GM10266 (cell line): ENCODE data around the gene EVI5L.

Experiments
- DNase-seq: peaks from one replicate; pipeline ENCODE4 v3.0.0; 2012; ENCODE audit errors: extremely low spot score
- CTCF ChIP-seq: IDR thresholded peaks from 2 replicates; pipeline ENCODE4 v1.5.1; 2012; ENCODE audit warnings: mild to moderate bottlenecking, low read depth; ENCODE audit not compliant: control insufficient read depth, insufficient read depth; ENCODE audit errors: missing control alignments

Gene EVI5L

DNA sequence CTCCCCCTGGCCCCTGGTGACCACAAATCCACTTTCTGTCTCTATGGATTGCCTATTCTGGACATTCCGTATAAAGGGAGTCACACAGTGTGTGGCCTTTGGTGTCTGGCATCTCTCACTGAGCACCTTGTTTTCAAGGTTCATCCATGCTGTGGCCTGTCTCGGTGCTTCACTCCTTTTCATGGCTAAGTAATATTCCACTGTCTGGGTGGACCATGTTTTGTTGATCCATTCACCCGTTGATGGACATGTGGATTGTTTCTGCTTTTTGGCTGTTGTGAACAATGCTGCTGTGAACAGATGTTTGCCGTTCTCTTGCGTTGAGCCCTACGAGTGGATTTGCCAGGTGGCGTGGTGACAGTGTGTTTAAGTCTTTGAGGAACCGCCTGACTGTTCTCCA is 10.6 kb downstream of the EVI5L start:
- DNase-seq = no peak
- no peak for TF ChIP-seq CTCF

DNA sequence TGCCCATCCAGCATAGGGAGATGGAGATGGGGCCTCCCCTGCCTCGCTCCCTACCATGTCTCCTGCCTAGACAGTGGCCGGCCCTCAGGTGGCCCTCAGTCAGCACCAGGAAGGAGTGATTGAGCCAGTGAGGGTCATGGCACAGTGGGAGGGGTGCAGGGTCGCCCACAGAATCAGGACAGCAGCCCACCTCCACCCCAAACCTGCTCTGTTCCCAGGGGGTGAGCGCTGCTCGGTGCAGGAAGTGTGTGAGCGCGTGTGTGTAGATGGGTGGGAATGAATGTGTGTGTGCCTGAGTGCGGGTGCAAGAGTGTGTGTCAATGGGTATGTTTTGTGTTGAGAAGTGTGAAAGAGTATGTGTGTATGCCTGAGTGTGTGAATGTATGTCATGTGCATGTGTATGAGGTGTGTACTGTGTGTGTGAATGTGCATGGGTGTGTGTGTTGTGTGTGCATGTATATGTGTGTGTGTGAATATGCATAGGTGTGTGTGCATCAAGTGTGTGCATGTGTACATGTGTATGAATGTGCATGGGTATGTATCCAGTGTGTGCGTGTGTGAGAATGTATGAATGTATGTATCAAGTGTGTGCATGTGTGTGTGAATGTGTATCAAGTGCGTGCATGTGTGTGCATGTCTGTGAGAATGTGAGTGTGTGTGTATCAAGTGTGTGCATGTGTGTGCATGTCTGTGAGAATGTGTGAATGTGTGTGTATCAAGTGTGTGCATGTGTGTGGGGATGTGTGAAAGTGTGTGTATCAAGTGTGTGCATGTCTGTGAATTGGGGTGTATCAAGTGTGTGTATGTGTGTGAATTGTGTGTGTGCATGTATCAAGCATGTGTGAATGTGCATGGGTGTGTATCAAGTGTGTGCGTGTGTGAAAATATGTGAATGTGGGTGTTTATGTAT is 12.0 kb downstream of the EVI5L start:
- TF ChIP-seq CTCF = no peak

GRCh38 chr19:7842661-7843294 is 12.8 kb downstream of the EVI5L start:
- no peak for TF ChIP-seq CTCF
- DNase-seq = no peak

More for the DNA sequence above, 12.0 kb downstream of the EVI5L start:
- DNase-seq = no peak

DNA sequence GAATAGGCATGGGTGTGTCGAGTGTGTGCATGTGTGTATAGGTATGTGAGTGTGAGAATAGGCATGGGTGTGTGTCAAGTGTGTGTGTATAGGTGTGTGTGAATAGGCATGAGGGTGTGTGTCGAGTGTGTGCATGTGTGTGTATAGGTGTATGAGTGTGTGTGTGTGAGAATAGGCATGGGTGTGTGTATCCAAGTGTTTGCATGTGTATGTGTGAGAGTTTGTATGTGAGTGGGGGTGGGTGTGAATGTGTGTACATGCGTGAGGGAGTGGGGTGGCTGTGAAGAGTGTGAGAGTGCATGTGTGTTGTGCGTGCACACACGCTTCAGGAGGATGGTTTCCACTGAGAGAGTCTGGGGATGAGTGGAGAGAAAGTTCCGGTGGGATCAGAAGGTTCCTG is 13.5 kb downstream of the EVI5L start:
- TF ChIP-seq CTCF = no peak
- no peak for DNase-seq

GRCh38 chr19:7844405-7844804 is 14.4 kb downstream of the EVI5L start:
- DNase-seq = no peak
- no peak for TF ChIP-seq CTCF

- DNase-seq = no peak
- no peak for TF ChIP-seq CTCF
Measured at GRCh38 chr19:7844951-7845350, 14.9 kb downstream of the EVI5L start.

DNA sequence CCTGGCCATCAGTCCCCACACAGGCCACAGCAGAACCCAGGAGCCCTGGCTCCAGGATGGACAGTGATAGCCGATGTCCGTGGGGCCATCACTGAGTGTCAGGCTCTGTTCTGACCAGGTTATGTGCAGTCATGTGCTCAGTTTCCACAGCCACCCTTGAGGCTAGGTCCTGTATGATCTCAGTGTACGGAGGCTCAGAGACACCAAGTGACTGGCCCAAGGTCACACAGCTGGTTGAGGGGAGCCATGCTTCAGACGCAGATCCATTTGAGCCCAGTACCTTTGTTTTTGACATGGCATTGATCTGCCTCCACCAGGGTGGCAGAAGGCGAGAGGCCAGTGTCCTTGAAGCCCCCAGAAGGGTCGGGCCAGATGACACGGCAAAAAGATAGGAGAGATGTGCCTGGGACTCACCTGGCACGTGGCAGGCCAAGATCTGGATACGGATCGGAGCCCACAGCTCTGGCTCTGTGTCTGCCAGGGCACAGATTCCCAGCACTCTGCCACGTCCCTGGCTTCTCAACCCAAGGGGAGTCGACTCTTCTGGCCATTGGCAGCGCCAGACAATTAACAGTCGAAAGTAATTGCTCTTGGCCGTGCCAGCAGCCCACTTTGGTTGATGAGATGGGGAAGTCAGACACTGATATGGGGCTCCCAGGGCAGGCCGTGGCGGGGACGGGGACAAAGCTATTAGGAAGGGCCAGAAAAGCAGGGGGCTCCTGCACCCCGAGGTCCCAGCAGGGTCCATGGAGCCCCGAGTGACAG is 15.6 kb downstream of the EVI5L start:
- no peak for DNase-seq
- TF ChIP-seq CTCF = no peak
